Fibroblast of lung (primary cell): ENCODE data around the gene KIAA1755. TPM values are rescaled to one million over a fixed set of nuclear protein-coding genes. Genes with fewer than 3 reads are reported as not detected.
A peak's percentile ranks its signal among the peaks of the same experiment; 100 is the strongest.

ENCODE experiments used
- DNase-seq, 2 donors: peaks; one replicate each; pipeline versions ENCODE4 v3.0.0 to v3.0.0-alpha.2; 2010; ENCODE audit warnings: low read depth in 2 of 2
- H2AFZ ChIP-seq: 2 replicates; pipeline ENCODE4 v1.5.1; 2012; ENCODE audit warnings: low read length, control low read depth, inconsistent platforms
- H3K27ac ChIP-seq: 2 replicates; pipeline ENCODE4 v1.5.1; 2011; ENCODE audit warnings: low read length, control low read depth; ENCODE audit not compliant: insufficient read depth
- H3K27me3 ChIP-seq: 2 replicates; pipeline ENCODE4 v1.5.1; 2011; ENCODE audit warnings: mild to moderate bottlenecking, low read length; ENCODE audit not compliant: control insufficient read depth, insufficient read depth
- H3K36me3 ChIP-seq: 2 replicates; pipeline ENCODE4 v1.5.1; 2011; ENCODE audit warnings: low read length; ENCODE audit not compliant: control insufficient read depth, insufficient read depth
- H3K4me1 ChIP-seq: 2 replicates; pipeline ENCODE4 v1.5.1; 2011; ENCODE audit warnings: low read length; ENCODE audit not compliant: control insufficient read depth, insufficient read depth; ENCODE audit errors: extremely low read depth
- H3K4me2 ChIP-seq: 2 replicates; pipeline ENCODE4 v1.5.1; 2011; ENCODE audit warnings: low read length, control low read depth; ENCODE audit not compliant: insufficient read depth; ENCODE audit errors: extremely low read depth
- H3K4me3 ChIP-seq, 4 experiments: fragments of 200-600 bp in 1 of 4; sonication (generic) in 1 of 4; replicated peaks in 1 of 4; 2 replicates each; pipeline ENCODE4 v1.5.1; 2011 to 2016; ENCODE audit warnings: low read length in 4 of 4, low read depth in 3 of 4, mild to moderate bottlenecking in 3 of 4, control low read depth in 2 of 4, inconsistent platforms in 1 of 4, mixed read lengths in 1 of 4; ENCODE audit not compliant: insufficient read depth in 1 of 4; ENCODE audit errors: control extremely low read depth in 1 of 4
- H3K79me2 ChIP-seq: 2 replicates; pipeline ENCODE4 v1.5.1; 2012; ENCODE audit warnings: mild to moderate bottlenecking, low read length, inconsistent platforms; ENCODE audit not compliant: control insufficient read depth, insufficient read depth
- H3K9ac ChIP-seq: 2 replicates; pipeline ENCODE4 v1.5.1; 2011; ENCODE audit warnings: mild to moderate bottlenecking, low read length, control low read depth; ENCODE audit not compliant: insufficient read depth
- H3K9me3 ChIP-seq: 2 replicates; pipeline ENCODE4 v1.5.1; 2012; ENCODE audit warnings: low read depth, low read length; ENCODE audit not compliant: control insufficient read depth, insufficient read depth
- H4K20me1 ChIP-seq: 2 replicates; pipeline ENCODE4 v1.5.1; 2011; ENCODE audit warnings: low read length; ENCODE audit not compliant: control insufficient read depth, insufficient read depth; ENCODE audit errors: extremely low read depth
- CTCF ChIP-seq, 2 donors: IDR thresholded peaks in 1 of 2; conservative IDR thresholded peaks in 1 of 2; 1 replicate in 1 of 2; 2 replicates in 1 of 2; pipeline ENCODE4 v1.5.1; 2011 to 2012; ENCODE audit warnings: low read length in 2 of 2, control low read depth in 1 of 2, inconsistent platforms in 1 of 2, low read depth in 1 of 2, mild to moderate bottlenecking in 1 of 2
- EZH2 ChIP-seq: IDR thresholded peaks from 2 replicates; pipeline ENCODE4 v1.5.1; 2012; ENCODE audit warnings: low read length, control low read depth, mild to moderate bottlenecking; ENCODE audit errors: missing control alignments
- polyA plus RNA-seq, 2 donors: library from polyadenylated mRNA; depleted of rRNA in 1 of 2; stranded (reverse) in 1 of 2; unstranded in 1 of 2; fragments of >200 nt; gene quantifications; 2 replicates each; pipeline ENCODE4 v1.2.1, GENCODE V29; 2011 to 2012; ENCODE audit warnings: missing spikeins in 1 of 2
- total RNA-seq: library from RNA; depleted of rRNA; stranded (reverse); fragments of >200 nt; gene quantifications from 2 replicates; pipeline ENCODE4 v1.2.1, GENCODE V29; 2014

Gene KIAA1755
- total and polyA plus RNA-seq, 2 donors (not counting 1 experiment from before 2014, with no cell fraction given), result 0.60 to 2.8 TPM

GRCh38 chr20:38165089-38165965 lies 95.2 kb downstream of the KIAA1755 start, which contains the start of gene TGM2:
TGM2 (minus strand) TSS chr20:38165270; CDS start chr20:38165198, 72 bp downstream.
- Histone ChIP-seq H3K27ac (peak within 1 kb of the TSS; percentile 69), H3K79me2 (peaks cover 7% of the 10 kb centered on the region), H3K4me3 (peak within 1 kb of the TSS; percentile 53 to 69 (median 67)), H3K4me1 (peaks cover 40% of the 10 kb centered on the region), H4K20me1 (no peaks in the 10 kb centered on the region), H3K27me3 (no peaks in the 10 kb centered on the region), H3K9ac (peak within 1 kb of the TSS; percentile 40), H3K36me3 (peaks cover 4% of the 10 kb centered on the region), H3K4me2 (peak within 1 kb of the TSS; percentile 94), H3K9me3 (no peaks in the 10 kb centered on the region), H2AFZ (peak within 1 kb of the TSS; percentile 22)
- TF ChIP-seq CTCF (conservative IDR thresholded peaks at IDR 0.05 in 1 of 2, IDR thresholded peaks at IDR 0.05 in 1 of 2; ENCODE audit: low read depth in 1 of 2, low read length in 2 of 2) (peak; percentile 75 to 76), EZH2 (no peak)
- peak; percentile 73 to 78 for DNase-seq

DNA sequence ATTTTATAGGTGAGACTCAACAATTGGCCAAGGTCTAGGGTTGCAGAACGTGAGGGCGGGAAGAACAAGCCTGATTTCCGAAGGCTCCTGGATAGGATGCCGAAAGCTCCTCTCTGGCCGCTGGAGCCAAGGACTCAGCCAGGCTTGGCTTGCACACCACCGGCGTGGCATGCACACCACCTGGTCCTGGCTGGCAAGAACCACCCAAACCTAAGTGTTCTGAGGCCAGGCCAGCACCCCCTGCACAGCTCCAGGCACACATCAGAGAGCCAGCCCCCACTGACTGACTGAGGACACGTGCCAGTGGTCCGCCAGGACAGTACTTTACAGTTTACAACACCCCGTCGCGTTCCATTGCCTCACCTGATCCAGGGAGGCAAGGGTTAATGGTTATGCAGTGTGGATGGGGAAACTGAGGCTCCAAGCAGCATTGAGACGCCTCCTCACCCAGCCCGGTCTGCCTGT lies 95.9 kb downstream of the KIAA1755 start:
- peak overlapping the region; percentile 40 for H3K9ac ChIP-seq

More for the DNA sequence above, 95.9 kb downstream of the KIAA1755 start:
- peak overlapping the region; percentile 53 to 69 (median 67) for H3K4me3 ChIP-seq
- H4K20me1 ChIP-seq, result no peaks in the 10 kb centered on the region
- peak overlapping the region; percentile 94 for H3K4me2 ChIP-seq
- H3K27me3 ChIP-seq, result no peaks in the 10 kb centered on the region
- H3K9me3 ChIP-seq, result no peaks in the 10 kb centered on the region
- peak overlapping the region; percentile 22 for H2AFZ ChIP-seq
- H3K27ac ChIP-seq, result peak overlapping the region; percentile 48
- no peak for TF ChIP-seq EZH2
- no peak for TF ChIP-seq CTCF (conservative IDR thresholded peaks at IDR 0.05 in 1 of 2, IDR thresholded peaks at IDR 0.05 in 1 of 2; ENCODE audit: low read depth in 1 of 2, low read length in 2 of 2)
- peaks cover 4% of the 10 kb centered on the region for H3K36me3 ChIP-seq
- H3K79me2 ChIP-seq, result peaks cover 7% of the 10 kb centered on the region
- peaks cover 40% of the 10 kb centered on the region for H3K4me1 ChIP-seq
- no peak for DNase-seq
